Liver (tissue), 9 donors: Measurements from ENCODE around the gene CECR2. TPM values are rescaled to one million over a fixed set of nuclear protein-coding genes. Genes with fewer than 3 reads are reported as not detected.

Source experiments
- DNase-seq: peaks from one replicate; pipeline ENCODE4 v3.0.0-alpha.2; 2017; ENCODE audit warnings: low spot score
- H3K27ac ChIP-seq, 2 donors: one replicate each; pipeline ENCODE4 v1.7.0; 2013; ENCODE audit warnings: inconsistent platforms in 2 of 2, low read length in 2 of 2, control low read depth in 1 of 2, low read depth in 1 of 2, mild to moderate bottlenecking in 1 of 2
- H3K27me3 ChIP-seq, 4 donors: one replicate each; pipeline versions ENCODE4 v1.6.1 to v1.7.0; 2013; ENCODE audit warnings: low read length in 3 of 4, inconsistent platforms in 1 of 4, mild to moderate bottlenecking in 1 of 4, moderate library complexity in 1 of 4; ENCODE audit not compliant: control insufficient read depth in 4 of 4, insufficient read depth in 4 of 4
- H3K36me3 ChIP-seq, 4 donors: one replicate each; pipeline versions ENCODE4 v1.6.1 to v1.7.0; 2013; ENCODE audit warnings: low read length in 3 of 4, mild to moderate bottlenecking in 3 of 4, low read depth in 1 of 4, moderate library complexity in 1 of 4; ENCODE audit not compliant: control insufficient read depth in 4 of 4, insufficient read depth in 3 of 4
- H3K4me1 ChIP-seq, 4 donors: one replicate each; pipeline versions ENCODE4 v1.6.1 to v1.7.0; 2013; ENCODE audit warnings: low read length in 3 of 4, mild to moderate bottlenecking in 3 of 4, moderate library complexity in 1 of 4; ENCODE audit not compliant: control insufficient read depth in 4 of 4, insufficient read depth in 4 of 4
- H3K4me3 ChIP-seq, 3 donors: one replicate each; pipeline versions ENCODE4 v1.6.1 to v1.7.0; 2013; ENCODE audit warnings: low read length in 3 of 3, control low read depth in 1 of 3, low read depth in 1 of 3, mild to moderate bottlenecking in 1 of 3
- H3K9ac ChIP-seq, 2 donors: one replicate each; pipeline ENCODE4 v1.7.0; 2013; ENCODE audit warnings: low read length in 2 of 2, mild to moderate bottlenecking in 2 of 2, moderate library complexity in 2 of 2, control low read depth in 1 of 2, low read depth in 1 of 2
- H3K9me3 ChIP-seq, 4 donors: one replicate each; pipeline versions ENCODE4 v1.6.1 to v1.7.0; 2013; ENCODE audit warnings: low read length in 3 of 4; ENCODE audit not compliant: control insufficient read depth in 4 of 4
- CTCF ChIP-seq: fragments of 150-350 bp; IDR thresholded peaks from 2 replicates; pipeline ENCODE4 v1.5.1; 2017; ENCODE audit warnings: improper control_type of control experiment, low read depth, low read length; ENCODE audit not compliant: missing input control
- EGR1 ChIP-seq, 2 donors: IDR thresholded peaks; 2 replicates each; pipeline ENCODE4 v1.6.1; 2016 to 2018; ENCODE audit warnings: antibody characterized with exemption in 2 of 2, low read depth in 2 of 2
- FOXA1 ChIP-seq: IDR thresholded peaks from 2 replicates; pipeline ENCODE4 v1.6.1; 2016; ENCODE audit warnings: antibody characterized with exemption
- FOXA2 ChIP-seq: IDR thresholded peaks from 2 replicates; pipeline ENCODE4 v1.6.1; 2016; ENCODE audit warnings: antibody characterized with exemption
- GABPA ChIP-seq, 2 donors: IDR thresholded peaks in 1 of 2; conservative IDR thresholded peaks in 1 of 2; 2 replicates each; pipeline ENCODE4 v1.6.1; 2016; ENCODE audit warnings: antibody characterized with exemption in 2 of 2, mild to moderate bottlenecking in 1 of 2, moderate library complexity in 1 of 2
- HNF4A ChIP-seq, 2 donors: conservative IDR thresholded peaks; 2 replicates each; pipeline ENCODE4 v1.6.1; 2016; ENCODE audit warnings: antibody characterized with exemption in 2 of 2, mild to moderate bottlenecking in 2 of 2
- HNF4G ChIP-seq: IDR thresholded peaks from 2 replicates; pipeline ENCODE4 v1.6.1; 2016; ENCODE audit warnings: antibody characterized with exemption
- JUND ChIP-seq, 2 donors: IDR thresholded peaks; 2 replicates each; pipeline ENCODE4 v1.6.1; 2016; ENCODE audit warnings: antibody characterized with exemption in 2 of 2
- NR2F2 ChIP-seq: IDR thresholded peaks from 2 replicates; pipeline ENCODE4 v1.6.1; 2016; ENCODE audit warnings: antibody characterized with exemption
- RAD21 ChIP-seq, 2 donors: IDR thresholded peaks; 2 replicates each; pipeline ENCODE4 v1.6.1; 2016; ENCODE audit warnings: antibody characterized with exemption in 2 of 2, mild to moderate bottlenecking in 2 of 2
- RXRA ChIP-seq, 2 donors: IDR thresholded peaks; 2 replicates each; pipeline ENCODE4 v1.6.1; 2017 to 2018; ENCODE audit warnings: antibody characterized with exemption in 2 of 2, mild to moderate bottlenecking in 1 of 2
- SP1 ChIP-seq: IDR thresholded peaks from 2 replicates; pipeline ENCODE4 v1.6.1; 2018; ENCODE audit warnings: antibody characterized with exemption, mild to moderate bottlenecking
- TAF1 ChIP-seq: conservative IDR thresholded peaks from 2 replicates; pipeline ENCODE4 v1.6.1; 2016; ENCODE audit warnings: antibody characterized with exemption, mild to moderate bottlenecking
- YY1 ChIP-seq: IDR thresholded peaks from 2 replicates; pipeline ENCODE4 v1.6.1; 2016; ENCODE audit warnings: antibody characterized with exemption, mild to moderate bottlenecking
- WGBS: extraction: QIAGEN DNeasy Blood & Tissue Kit; methylation state at CpG from one replicate; pipeline ENCODE4 v1.1.7; 2013; 5-methylcytosine and 5-hydroxymethylcytosine counted together
- polyA plus RNA-seq, 2 donors: library from polyadenylated mRNA; stranded (reverse) in 1 of 2; unstranded in 1 of 2; fragments of 200-250 nt in 1 of 2; fragments of >200 nt in 1 of 2; fragmentation: Nextera tagmentation in 1 of 2; extraction: Ambion mirVana in 1 of 2; gene quantifications; one replicate each; pipeline versions ENCODE4 v1.2.1 to v1.2.3, GENCODE V29; 2013 to 2015
- total RNA-seq, 2 donors: library from RNA; depleted of rRNA; stranded (reverse); fragments of >200 nt; gene quantifications; one replicate each; pipeline ENCODE4 v1.2.3, GENCODE V29; 2014
- TF ChIP-seq, protein P1 (sequence below): IDR thresholded peaks from 2 replicates; pipeline ENCODE4 v1.6.1; 2016; ENCODE audit warnings: antibody characterized with exemption
- TF ChIP-seq, protein P2 (sequence below): IDR thresholded peaks from 2 replicates; pipeline ENCODE4 v1.6.1; 2016; ENCODE audit warnings: antibody characterized with exemption
- TF ChIP-seq, protein P3 (sequence below): IDR thresholded peaks from 2 replicates; pipeline ENCODE4 v1.6.1; 2016; ENCODE audit warnings: antibody characterized with exemption
- TF ChIP-seq, protein P4 (sequence below): IDR thresholded peaks from 2 replicates; pipeline ENCODE4 v1.6.1; 2016; ENCODE audit warnings: antibody characterized with exemption, mild to moderate bottlenecking
- donor health status: healthy.
- donor health status: healthy.
- donor health status: healthy.
- donor health status: healthy.
- donor health status: healthy.

Gene CECR2
- total and polyA plus RNA-seq, 4 donors = 1.8 to 9.7 (median 2.1) TPM

DNA sequence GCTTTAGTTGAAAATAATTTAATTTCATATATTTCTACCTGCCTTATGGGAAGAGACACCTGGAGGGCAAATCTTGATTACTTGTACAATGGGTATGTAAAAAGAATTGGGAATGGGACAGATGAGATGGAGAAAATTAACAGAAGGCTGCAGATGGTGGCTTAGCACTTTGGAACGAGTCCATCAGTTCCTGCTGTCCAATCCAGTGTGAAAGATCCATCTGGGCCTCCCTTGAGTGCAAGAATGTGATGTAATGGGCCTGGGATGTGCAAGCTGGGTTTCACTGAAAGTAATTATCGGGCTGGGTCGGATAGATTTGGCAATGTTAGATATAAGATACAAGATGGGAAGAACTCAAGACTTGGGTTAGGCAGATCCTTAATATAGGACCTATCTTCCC lies 42.0 kb downstream of the CECR2 start:
- Histone ChIP-seq H3K27ac (no peak overlapping the region), H3K9me3 (no peaks in the 10 kb centered on the region), H3K27me3 (no peaks in the 10 kb centered on the region), H3K9ac (no peak overlapping the region), H3K36me3 (no peaks in the 10 kb centered on the region), H3K4me3 (no peak overlapping the region), H3K4me1 (peaks cover 1 to 22% (median 7%) of the 10 kb centered on the region in 4 donors)
- TF ChIP-seq EGR1 (IDR thresholded peaks at IDR 0.05; ENCODE audit: low read depth in 2 of 2) (no peak), RXRA (IDR thresholded peaks at IDR 0.05) (no peak), RAD21 (IDR thresholded peaks at IDR 0.05) (no peak), CTCF (no peak), TAF1 (no peak), HNF4G (no peak), JUND (IDR thresholded peaks at IDR 0.05) (no peak), YY1 (no peak), FOXA1 (no peak), GABPA (IDR thresholded peaks at IDR 0.05 in 1 of 2, conservative IDR thresholded peaks at IDR 0.05 in 1 of 2) (no peak), HNF4A (conservative IDR thresholded peaks at IDR 0.05) (no peak), NR2F2 (no peak), FOXA2 (no peak), SP1 (no peak)
- TF ChIP-seq, protein P1, sequence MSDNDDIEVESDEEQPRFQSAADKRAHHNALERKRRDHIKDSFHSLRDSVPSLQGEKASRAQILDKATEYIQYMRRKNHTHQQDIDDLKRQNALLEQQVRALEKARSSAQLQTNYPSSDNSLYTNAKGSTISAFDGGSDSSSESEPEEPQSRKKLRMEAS = no peak
- TF ChIP-seq, protein P2, sequence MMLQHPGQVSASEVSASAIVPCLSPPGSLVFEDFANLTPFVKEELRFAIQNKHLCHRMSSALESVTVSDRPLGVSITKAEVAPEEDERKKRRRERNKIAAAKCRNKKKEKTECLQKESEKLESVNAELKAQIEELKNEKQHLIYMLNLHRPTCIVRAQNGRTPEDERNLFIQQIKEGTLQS = no peak
- TF ChIP-seq, protein P3, sequence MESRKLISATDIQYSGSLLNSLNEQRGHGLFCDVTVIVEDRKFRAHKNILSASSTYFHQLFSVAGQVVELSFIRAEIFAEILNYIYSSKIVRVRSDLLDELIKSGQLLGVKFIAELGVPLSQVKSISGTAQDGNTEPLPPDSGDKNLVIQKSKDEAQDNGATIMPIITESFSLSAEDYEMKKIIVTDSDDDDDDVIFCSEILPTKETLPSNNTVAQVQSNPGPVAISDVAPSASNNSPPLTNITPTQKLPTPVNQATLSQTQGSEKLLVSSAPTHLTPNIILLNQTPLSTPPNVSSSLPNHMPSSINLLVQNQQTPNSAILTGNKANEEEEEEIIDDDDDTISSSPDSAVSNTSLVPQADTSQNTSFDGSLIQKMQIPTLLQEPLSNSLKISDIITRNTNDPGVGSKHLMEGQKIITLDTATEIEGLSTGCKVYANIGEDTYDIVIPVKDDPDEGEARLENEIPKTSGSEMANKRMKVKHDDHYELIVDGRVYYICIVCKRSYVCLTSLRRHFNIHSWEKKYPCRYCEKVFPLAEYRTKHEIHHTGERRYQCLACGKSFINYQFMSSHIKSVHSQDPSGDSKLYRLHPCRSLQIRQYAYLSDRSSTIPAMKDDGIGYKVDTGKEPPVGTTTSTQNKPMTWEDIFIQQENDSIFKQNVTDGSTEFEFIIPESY = no peak
- TF ChIP-seq, protein P4, sequence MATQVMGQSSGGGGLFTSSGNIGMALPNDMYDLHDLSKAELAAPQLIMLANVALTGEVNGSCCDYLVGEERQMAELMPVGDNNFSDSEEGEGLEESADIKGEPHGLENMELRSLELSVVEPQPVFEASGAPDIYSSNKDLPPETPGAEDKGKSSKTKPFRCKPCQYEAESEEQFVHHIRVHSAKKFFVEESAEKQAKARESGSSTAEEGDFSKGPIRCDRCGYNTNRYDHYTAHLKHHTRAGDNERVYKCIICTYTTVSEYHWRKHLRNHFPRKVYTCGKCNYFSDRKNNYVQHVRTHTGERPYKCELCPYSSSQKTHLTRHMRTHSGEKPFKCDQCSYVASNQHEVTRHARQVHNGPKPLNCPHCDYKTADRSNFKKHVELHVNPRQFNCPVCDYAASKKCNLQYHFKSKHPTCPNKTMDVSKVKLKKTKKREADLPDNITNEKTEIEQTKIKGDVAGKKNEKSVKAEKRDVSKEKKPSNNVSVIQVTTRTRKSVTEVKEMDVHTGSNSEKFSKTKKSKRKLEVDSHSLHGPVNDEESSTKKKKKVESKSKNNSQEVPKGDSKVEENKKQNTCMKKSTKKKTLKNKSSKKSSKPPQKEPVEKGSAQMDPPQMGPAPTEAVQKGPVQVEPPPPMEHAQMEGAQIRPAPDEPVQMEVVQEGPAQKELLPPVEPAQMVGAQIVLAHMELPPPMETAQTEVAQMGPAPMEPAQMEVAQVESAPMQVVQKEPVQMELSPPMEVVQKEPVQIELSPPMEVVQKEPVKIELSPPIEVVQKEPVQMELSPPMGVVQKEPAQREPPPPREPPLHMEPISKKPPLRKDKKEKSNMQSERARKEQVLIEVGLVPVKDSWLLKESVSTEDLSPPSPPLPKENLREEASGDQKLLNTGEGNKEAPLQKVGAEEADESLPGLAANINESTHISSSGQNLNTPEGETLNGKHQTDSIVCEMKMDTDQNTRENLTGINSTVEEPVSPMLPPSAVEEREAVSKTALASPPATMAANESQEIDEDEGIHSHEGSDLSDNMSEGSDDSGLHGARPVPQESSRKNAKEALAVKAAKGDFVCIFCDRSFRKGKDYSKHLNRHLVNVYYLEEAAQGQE = no peak
- no peak for DNase-seq
- 55% methylated on average over 3 of the region's 3 CpGs for WGBS
